HG03108 (cell line): Measurements from ENCODE around the gene NFIB.
A peak's percentile ranks its signal among the peaks of the same experiment; 100 is the strongest.

Experiments used
- ATAC-seq: cut with Tn5 transposase; IDR thresholded peaks from one replicate; pipeline ENCODE4 v1.9.1; 2021; ENCODE audit warnings: moderate library complexity; ENCODE audit not compliant: unreplicated experiment

The NFIB gene

GRCh38 chr9:14321517-14322130, 7.7 kb upstream of the NFIB start:
- no peak for ATAC-seq

GRCh38 chr9:14320271-14321181, 6.6 kb upstream of the NFIB start:
- no peak for ATAC-seq

- ATAC-seq: no peak
Measured at GRCh38 chr9:14318934-14319580, 5.1 kb upstream of the NFIB start.

- ATAC-seq: no peak
Measured at GRCh38 chr9:14318361-14318760, 4.4 kb upstream of the NFIB start.

- peak; percentile 22 for ATAC-seq
Measured at GRCh38 chr9:14317667-14318320, 3.9 kb upstream of the NFIB start.

GRCh38 chr9:14316602-14317300, 2.8 kb upstream of the NFIB start:
- ATAC-seq: no peak

- no peak for ATAC-seq
Measured at GRCh38 chr9:14315875-14316601, 2.1 kb upstream of the NFIB start.

- peak; percentile 22 for ATAC-seq
Measured at GRCh38 chr9:14314929-14315874, 1.3 kb upstream of the NFIB start.

- ATAC-seq: no peak
Measured at GRCh38 chr9:14314424-14314928, 535 bp upstream of the NFIB start.

GRCh38 chr9:14313378-14313940, 482 bp downstream of the NFIB start:
- ATAC-seq: no peak

GRCh38 chr9:14312719-14313377, 1.1 kb downstream of the NFIB start:
- ATAC-seq: no peak

GRCh38 chr9:14311956-14312685, 1.8 kb downstream of the NFIB start:
- ATAC-seq: no peak

GRCh38 chr9:14311171-14311949, 2.6 kb downstream of the NFIB start:
- no peak for ATAC-seq

- ATAC-seq: no peak
Measured at GRCh38 chr9:14310311-14310710, 3.6 kb downstream of the NFIB start.

- no peak for ATAC-seq
Measured at GRCh38 chr9:14309403-14309802, 4.5 kb downstream of the NFIB start.

- no peak for ATAC-seq
Measured at GRCh38 chr9:14308853-14309145, 5.1 kb downstream of the NFIB start.
